HG03060 (cell line): ENCODE data around the gene MUTYH.

Source experiments
- ATAC-seq: cut with Tn5 transposase; IDR thresholded peaks from one replicate; pipeline ENCODE4 v1.9.1; 2021; ENCODE audit warnings: low read depth, moderate number of reproducible peaks; ENCODE audit not compliant: unreplicated experiment

The MUTYH gene

GRCh38 chr1:45351508-45351907, 11.3 kb upstream of the MUTYH start:
- no peak for ATAC-seq

GRCh38 chr1:45348966-45349677, 8.9 kb upstream of the MUTYH start:
- no peak for ATAC-seq

GRCh38 chr1:45348609-45348965, 8.3 kb upstream of the MUTYH start:
- no peak for ATAC-seq

GRCh38 chr1:45348020-45348419, 7.8 kb upstream of the MUTYH start:
- ATAC-seq = no peak

GRCh38 chr1:45346473-45346872, 6.2 kb upstream of the MUTYH start:
- ATAC-seq = no peak

- no peak for ATAC-seq
These were observed 4.8 kb upstream of the MUTYH start for GRCh38 chr1:45345014-45345413.

- no peak for ATAC-seq
These were observed 4.3 kb upstream of the MUTYH start for GRCh38 chr1:45344499-45344898.

GRCh38 chr1:45340816-45341466, 701 bp upstream of the MUTYH start:
- no peak for ATAC-seq

- no peak for ATAC-seq
These were observed 2.5 kb downstream of the MUTYH start for GRCh38 chr1:45337630-45338325.

GRCh38 chr1:45335855-45336324, 4.3 kb downstream of the MUTYH start:
- ATAC-seq = no peak

GRCh38 chr1:45334308-45335245, 5.7 kb downstream of the MUTYH start:
- no peak for ATAC-seq

- ATAC-seq = no peak
These were observed 7.9 kb downstream of the MUTYH start for GRCh38 chr1:45332346-45332720.

- ATAC-seq = no peak
These were observed 8.5 kb downstream of the MUTYH start for GRCh38 chr1:45331436-45332345.

- no peak for ATAC-seq
These were observed 10.8 kb downstream of the MUTYH start for GRCh38 chr1:45329445-45329844.

- ATAC-seq = no peak
These were observed 11.6 kb downstream of the MUTYH start for GRCh38 chr1:45328680-45329079.

- ATAC-seq = no peak
These were observed 12.4 kb downstream of the MUTYH start for GRCh38 chr1:45327644-45328515.

GRCh38 chr1:45326627-45327623, 13.3 kb downstream of the MUTYH start, which contains the start of gene HPDL:
HPDL (plus strand) TSS chr1:45326895; CDS start chr1:45327149, 254 bp downstream.
- no peak for ATAC-seq
